HL-60/S4 treated with phorbol 12-myristate 13-acetate at 8.2 ng/mL for 4 days and 3 days (cell line): ENCODE measurements around the gene CTNNBL1.
"Not testable (repeated sequence)": the region's sequence is repeated elsewhere in the genome, so short reads cannot be mapped to it uniquely, and the experiment has no call there.

Source experiments
- in situ Hi-C: fragments of 300-500 bp; cut with MboI; formaldehyde crosslinking; loops from 2 replicates; pipeline ENCODE4 v1.15.0; 2022; ENCODE audit warnings: low sequenced_read_pairs

CTNNBL1 gene

GRCh38 chr20:37693635-37694626 lies at the start of gene CTNNBL1:
Gene CTNNBL1 (plus strand): TSS chr20:37694030. CDS start chr20:37694123, 93 bp downstream.
- in situ Hi-C loops: no loop called here

- in situ Hi-C loops: no loop called here
Measured at GRCh38 chr20:37644605-37645004, 49.2 kb upstream of the CTNNBL1 start.

DNA sequence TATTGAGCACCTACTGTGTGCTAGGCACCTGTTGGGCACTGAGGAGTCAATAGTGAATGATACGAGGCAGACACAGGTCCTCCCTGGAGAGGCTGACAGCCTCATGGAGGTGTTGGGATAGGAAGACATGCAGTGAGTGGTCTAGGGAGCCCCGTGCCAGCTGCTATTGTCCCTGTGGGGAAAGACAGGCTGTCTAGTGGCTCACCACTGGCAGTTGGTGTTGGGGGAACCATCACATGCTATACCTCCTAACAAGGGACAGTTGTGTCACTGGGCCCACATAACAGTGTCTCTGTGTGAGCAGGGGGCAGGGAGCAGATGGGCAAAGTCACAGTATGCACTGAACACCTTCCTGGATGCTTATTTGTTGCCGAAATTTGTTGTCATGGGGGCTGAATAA lies 45.9 kb upstream of the CTNNBL1 start:
- in situ Hi-C loops: no loop called here

- in situ Hi-C loops: no loop called here
Measured at GRCh38 chr20:37649017-37649416, 44.8 kb upstream of the CTNNBL1 start.

- in situ Hi-C loops: no loop called here
Measured at GRCh38 chr20:37649676-37650370, 44.0 kb upstream of the CTNNBL1 start.

- in situ Hi-C loops: no loop called here
Measured at GRCh38 chr20:37650661-37651060, 43.2 kb upstream of the CTNNBL1 start.

DNA sequence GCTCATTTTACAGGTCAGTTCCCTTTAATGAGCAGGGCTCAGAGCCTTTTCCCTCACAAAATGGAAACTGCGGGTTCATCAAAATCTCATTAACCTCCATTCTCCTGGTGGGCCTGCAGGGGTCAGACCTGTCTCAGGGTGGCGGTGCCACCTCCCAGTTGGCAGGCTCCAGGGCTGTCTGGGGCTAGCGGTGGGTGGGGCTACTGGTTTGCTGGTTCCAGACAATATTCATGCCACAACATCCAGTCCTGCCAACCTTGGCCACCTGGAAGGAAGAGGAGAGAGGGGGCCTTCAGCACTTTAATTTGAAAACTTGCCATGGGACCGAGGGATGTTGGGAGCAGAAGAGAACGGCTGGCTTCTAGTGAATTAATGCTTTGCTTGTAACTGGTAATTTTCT lies 41.9 kb upstream of the CTNNBL1 start:
- in situ Hi-C loops: no loop called here

- in situ Hi-C loops: no loop called here
Measured at GRCh38 chr20:37656945-37657344, 36.9 kb upstream of the CTNNBL1 start.

- in situ Hi-C loops: no loop called here
Measured at GRCh38 chr20:37657924-37658804, 35.7 kb upstream of the CTNNBL1 start.

GRCh38 chr20:37661519-37661918 lies 32.3 kb upstream of the CTNNBL1 start:
- in situ Hi-C loops: no loop called here

- in situ Hi-C loops: no loop called here
Measured at GRCh38 chr20:37662308-37662707, 31.5 kb upstream of the CTNNBL1 start.

DNA sequence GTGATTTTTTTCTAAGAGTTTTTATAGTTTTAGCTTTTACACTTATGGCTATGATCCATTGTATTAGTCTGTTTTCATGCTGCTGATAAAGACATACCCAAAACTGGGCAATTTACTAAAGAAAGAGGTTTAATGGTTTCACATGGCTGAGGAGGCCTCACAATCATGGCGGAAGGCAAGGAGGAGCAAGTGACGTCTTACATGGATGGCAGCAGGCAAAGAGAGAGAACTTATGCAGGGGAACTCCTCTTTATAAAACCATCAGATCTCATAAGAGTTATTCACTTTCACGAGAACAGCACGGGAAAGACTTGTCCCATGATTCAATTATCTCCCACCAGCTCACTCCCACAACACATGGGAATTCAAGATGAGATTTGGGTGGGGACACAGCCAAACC lies 29.2 kb upstream of the CTNNBL1 start:
- in situ Hi-C loops: not testable (repeated sequence)

GRCh38 chr20:37668166-37668565 lies 25.7 kb upstream of the CTNNBL1 start:
- in situ Hi-C loops: no loop called here

DNA sequence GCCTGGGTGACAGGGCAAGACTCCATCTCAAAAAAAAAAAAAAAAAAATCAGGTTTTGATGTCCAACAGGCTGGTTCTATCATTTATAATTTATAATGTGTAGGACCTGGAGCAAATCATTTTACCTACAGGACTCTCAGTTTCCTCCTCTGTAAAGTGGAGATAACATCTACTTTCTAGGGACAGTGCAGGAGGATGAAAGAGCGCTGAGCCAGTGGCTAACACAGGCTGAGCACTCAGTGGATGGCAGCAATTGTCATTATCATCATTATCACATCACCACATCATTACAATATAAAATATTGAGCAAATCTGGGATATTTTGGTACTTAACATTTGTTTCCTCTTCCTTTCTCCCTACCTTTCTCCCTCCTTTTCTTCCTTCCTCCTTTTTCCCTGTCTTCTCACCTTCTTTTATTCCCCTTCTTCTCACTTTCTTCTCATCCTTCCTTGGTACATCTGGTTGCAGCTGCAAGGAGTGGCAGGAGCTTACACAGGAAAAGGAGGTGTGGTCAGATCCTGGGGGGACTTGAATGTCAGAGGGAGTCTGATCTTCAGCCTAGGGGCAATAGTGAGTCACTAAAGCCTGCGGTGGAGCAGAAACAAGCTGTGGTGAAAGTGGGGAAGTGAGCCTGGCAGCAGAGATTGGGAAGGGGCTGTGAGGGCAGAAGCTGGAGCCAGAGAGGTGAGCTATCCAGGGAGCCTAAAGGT lies 24.6 kb upstream of the CTNNBL1 start:
- in situ Hi-C loops: no loop called here

GRCh38 chr20:37669773-37670236 lies 24.0 kb upstream of the CTNNBL1 start:
- in situ Hi-C loops: no loop called here

DNA sequence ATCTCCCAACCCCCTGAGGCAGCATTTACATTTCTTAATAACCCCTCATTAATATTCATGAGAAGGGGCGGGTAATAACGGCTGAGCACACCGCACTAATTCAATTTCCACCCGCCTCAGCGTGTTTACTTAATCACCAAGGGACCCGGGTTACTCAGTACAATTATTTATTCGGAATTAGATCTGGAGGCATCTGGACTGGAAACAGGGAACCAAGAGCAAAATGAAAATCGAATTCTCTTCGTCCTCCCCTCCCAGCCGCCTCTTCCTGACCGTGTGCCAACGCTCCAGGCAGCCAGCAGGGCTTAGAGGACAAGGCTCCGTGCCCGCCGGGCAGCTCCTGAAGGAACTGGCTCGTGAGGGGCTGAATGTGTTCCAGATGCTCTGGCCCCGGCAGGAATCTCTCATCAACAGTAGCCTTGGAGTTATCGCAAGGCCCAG lies 23.5 kb upstream of the CTNNBL1 start:
- in situ Hi-C loops: no loop called here

DNA sequence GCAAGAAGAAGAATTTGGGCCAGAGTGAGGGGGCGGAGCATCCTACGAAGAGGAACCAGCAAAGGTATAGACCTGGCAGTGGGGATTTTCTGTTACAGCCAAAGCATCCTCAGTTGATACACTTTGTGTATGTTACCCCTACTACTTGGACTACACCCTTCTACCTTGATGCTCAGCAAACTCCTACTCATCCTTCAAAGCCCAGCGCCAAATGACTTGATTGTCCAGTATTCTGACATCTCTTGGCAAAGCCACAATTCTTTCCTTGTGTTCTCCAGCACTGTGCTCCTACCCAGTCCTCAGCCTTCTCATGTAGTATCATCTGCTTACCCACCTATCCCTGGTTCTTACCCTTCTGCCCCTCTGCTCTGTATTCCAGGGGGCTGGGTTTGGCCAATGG lies 21.7 kb upstream of the CTNNBL1 start:
- in situ Hi-C loops: no loop called here

DNA sequence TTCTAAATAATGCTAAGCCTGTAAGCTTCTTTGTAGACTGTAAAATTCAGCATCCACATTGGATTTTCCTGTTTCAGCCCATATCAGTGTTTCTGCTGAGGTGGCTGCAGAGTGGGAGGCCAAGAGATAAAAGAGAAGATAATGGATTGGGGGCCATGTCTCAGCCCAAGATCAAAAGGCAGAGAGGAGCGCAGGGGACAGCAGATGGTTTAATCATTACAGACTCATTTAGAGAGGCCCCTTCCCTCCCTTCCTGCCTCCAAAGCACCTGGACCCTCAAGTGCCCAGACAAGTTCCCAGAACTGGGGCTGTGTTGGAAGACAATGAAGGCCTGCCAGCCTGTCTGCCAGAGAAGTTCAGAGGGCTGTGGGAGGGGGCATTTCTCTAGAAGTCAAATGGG lies 20.4 kb upstream of the CTNNBL1 start:
- in situ Hi-C loops: no loop called here

GRCh38 chr20:37676440-37676839 lies 17.4 kb upstream of the CTNNBL1 start:
- in situ Hi-C loops: no loop called here
